GM15510 (cell line): Measurements from ENCODE around the gene MCM3.

Experiments
- POLR2A ChIP-seq: IDR thresholded peaks from 3 replicates; pipeline ENCODE4 v1.6.1; 2011; ENCODE audit warnings: borderline replicate concordance; ENCODE audit not compliant: insufficient read length; ENCODE audit errors: extremely low read depth

Gene MCM3

DNA sequence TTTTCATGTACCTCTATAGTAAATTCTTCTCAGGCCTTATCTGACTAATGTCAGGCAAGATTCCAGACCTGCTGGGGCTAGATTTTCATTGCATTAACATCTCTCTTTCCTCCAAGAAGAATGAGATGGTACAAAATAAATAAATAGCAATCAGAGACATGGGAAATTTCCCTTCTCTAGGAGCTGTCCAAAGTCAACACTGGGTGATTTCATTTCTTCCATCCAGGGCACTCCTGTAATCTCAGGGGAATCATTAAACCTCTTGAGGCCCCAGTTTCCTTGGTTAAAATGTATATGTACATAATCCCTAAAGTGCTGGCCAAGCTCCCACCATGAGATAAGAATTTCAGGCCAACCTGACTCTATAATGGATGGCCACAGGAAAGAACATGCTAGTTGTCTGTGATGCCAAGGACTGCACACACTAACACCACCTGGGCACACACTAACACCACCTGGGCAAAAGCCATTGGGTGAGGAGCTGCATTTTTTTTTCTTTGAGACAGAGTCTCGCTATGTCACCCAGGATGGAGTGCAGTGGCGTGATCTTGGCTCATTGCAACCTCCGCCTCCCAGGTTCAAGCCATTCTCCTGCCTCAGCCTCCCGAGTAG lies 41.2 kb downstream of the MCM3 start:
- TF ChIP-seq POLR2A, result no peak

DNA sequence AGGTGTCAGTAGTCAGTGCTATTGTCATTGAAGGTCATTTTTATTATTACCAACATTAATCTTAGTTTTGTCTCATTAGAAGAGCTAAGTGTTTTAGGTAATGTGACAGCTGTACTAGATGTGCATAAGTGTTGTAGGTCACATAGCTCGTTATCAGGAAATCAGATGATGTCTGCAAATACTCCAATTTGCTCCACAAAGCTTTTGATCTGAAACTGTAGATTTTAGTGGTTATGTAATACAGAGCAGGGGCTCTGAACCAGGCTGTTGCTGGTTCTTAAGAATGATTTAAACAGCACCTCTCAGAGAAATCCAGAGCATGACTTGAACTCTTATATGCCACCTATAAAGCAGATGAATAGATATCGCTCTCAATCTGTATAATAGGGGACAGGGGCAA lies 42.7 kb downstream of the MCM3 start:
- TF ChIP-seq POLR2A, result no peak

DNA sequence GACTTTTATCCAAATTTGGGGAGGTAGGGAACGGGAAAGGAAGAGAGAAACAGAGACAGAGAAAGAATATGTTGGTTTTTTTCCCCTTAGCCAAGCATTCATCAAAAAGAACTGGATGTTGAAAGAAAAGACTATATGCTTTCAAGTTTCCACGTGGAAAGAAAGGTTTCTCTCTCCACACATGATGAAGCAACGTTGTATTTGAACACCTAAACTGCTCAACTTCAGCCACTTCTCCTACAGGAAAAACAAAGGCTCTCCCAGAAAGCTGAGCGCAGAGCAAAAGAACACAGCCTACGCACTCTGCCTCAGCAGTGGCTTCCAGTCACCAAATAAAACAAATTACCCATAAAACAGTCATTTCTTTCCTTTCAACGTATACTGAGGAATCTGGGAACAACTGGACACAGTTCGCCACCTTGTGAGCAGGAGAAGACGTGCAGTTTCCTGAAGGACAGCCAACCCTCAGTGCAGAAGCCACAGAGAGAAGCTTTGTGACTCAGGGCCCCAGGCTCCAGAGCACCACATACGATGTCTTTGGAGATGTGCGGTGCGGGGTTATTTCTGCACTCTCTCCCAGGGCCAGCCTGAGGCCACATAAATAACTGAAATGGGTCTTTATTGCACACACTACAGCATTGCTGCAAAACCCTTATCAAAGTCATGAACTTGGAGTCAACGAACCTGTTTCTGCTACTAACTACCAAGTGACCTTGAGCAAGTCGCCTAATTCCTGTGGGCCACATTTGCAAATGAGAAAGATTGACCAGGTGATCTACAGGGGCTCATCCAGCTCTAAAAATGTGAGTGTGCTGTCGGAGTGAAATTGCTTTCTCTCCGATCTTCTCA lies 50.3 kb downstream of the MCM3 start:
- no peak for TF ChIP-seq POLR2A

DNA sequence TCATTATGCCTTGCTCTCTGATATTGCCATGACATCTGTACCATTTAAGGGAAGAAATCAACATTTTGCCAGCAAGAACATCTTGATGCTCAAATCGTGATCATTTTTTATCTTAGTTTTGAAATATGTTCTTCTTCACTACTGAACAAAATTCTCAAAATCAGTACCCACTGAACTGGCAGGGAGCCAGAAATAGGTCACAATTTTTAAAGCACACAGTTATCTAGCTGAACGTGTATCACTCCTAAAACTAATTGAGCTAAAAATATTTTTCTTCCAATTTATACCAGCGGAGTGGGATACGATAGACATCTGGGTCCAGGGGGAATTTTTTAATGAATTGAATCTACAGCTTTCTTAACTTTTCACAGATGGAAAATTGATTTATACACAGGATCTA lies 51.5 kb downstream of the MCM3 start:
- TF ChIP-seq POLR2A, result no peak

DNA sequence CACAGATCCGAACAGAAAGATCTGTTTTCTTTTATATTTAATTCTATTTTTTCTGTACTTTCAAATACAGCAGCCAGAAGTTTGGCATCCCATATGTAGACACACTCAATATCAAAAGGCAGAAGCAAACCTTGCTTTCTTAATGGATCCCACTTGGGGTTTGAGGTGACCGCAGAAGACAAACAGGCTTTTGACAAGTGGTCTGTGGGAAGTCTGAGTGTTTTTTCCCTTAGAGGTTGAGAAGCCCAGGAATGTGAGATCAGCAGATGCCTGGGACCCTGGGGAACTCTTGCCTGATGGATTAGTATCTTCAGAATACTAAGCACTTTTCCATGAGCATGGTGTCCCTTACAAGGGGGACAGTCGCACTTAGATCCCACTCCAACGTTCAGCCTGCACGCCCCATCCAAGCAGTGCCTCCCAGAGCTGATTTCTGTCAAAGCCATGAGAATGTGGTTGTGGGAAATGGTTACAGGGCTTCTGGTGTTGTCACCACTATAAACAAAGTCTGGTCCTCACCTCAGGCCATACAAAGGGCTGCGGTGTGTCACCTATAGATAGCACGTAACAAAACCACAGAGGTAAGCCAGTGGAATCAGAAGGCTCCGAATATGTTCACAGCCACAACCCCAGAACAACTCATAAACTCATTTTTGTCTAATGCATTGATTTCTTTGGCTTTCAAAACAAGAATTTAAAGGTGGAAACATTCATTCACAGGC lies 53.0 kb downstream of the MCM3 start:
- TF ChIP-seq POLR2A, result no peak

DNA sequence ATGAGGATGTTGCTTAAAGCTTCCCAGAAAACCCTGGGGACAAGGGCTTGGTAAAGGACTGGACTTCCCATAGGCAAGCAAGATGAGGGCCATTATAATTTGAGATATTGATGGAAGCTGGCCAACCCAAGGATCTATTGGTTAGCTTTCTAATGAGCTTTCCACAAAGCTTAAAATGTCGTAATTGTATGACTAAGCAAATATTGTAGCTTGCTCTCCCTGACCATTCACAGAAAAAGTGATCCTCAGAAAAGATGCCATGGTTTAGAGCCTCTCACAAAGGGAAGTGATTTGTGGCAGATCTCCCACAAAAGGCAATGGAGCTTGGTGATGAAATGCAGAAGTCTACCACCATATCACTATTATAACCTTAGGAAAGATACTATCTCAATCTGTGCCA lies 53.9 kb downstream of the MCM3 start:
- TF ChIP-seq POLR2A, result no peak

DNA sequence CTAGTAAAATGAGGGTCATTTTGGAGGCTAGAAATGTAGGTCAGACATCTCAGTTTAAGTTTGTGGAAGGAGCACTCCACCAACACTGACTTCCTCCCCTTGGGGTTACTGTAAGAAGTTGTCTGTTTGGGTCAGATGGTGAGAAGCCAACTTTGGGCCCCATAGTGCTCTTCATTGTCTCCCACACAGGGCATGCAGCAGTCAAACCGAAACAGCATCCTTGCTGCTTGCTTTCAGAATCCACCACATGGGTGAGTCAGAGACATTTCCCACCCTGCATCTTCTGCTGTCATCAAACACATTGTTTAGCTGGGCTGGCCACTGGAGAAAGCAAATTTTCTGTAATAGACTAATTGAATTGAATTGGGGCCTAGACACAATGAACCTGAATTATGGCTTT lies 57.0 kb downstream of the MCM3 start:
- TF ChIP-seq POLR2A, result no peak

DNA sequence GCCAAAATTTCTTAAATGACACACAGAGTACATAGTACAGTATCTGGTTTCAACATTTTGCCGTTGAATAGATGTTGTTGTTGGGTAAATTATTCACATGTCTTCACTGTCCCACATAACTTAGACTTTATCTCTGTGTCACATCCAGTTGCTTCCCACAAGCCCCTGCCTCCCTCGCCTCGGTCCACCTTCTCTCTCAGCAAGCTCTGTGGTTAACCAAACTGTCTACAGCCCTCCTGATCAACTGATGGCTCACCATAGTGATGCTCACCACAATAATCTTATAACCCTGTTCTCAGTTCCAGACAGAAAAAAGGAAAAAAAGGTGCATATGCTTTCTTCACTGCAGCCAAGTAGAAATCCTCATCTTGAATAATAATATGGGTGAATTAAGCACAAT lies 63.2 kb downstream of the MCM3 start:
- no peak for TF ChIP-seq POLR2A

DNA sequence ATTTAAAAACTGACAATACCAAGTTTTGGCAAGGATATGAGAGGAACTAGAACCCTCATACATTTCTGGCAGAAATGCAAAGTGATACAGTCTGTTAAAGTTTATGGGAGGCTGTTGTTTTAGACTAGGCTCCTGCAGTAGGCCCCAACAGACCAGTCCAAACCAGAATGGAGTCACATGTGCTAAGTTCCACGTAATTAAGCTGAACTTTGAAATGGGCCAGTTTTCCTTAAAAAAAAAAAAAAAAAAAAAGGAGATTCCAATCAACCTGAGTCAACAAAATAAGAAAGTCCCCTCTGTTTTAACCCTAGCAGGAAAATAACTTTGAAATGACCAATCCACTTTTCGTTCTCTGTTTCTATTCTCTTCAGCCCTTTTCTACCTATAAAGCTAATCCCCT lies 66.8 kb downstream of the MCM3 start:
- TF ChIP-seq POLR2A, result no peak

DNA sequence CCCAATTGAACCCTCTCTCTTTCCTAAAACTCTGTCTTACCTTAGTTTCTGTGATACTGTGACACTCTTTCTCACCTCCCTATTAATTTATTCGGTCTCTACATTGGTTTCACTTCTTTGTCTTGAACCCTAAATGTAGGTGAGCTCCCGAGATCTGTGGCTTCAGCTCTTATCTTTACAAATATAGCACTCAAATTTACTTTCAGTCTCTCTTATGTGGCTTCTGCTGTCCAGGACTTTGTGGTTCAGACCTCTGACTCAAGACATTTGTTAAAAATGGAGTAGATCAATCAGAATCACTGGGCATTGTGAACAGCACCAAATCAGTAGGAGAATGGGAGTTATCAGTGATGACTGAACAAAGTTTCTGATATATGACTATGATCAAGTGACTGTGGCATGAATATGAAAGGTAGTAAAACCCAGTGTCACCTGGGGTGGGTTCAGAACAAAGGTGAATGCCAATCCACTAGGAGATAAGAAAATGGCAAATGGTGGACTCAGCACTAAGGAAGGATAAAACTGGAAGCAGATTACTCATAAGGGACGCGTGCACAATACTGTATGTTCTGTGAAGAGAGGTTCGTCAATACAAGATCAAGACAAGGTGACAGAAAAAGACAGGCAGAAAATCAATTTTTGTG lies 67.5 kb downstream of the MCM3 start:
- TF ChIP-seq POLR2A, result no peak

DNA sequence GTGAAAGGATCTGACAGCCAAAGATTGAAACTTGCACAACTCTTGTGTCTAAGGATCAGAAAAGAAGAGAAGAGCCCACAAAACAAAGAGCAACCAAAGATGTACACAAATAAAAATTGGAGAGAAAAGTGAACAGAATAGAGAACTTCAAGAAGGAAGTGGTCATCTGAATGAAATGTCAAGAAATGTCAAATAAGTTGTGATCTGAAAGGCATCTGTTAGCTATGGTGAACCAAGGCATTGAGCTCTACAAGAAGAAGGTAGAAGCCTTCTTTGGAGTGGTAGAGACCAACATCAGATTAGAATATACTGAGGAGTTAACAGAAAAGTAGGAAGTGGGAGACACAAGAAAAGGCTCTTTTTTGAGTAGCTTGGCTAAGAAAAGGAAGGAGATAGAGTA lies 68.8 kb downstream of the MCM3 start:
- no peak for TF ChIP-seq POLR2A
